Measurements from ENCODE around the gene XXYLT1. TPM values are rescaled to one million over a fixed set of nuclear protein-coding genes. Genes with fewer than 3 reads are reported as not detected.

Gene XXYLT1
- total RNA-seq, 1 experiment from 2014 or later, result 25.5 TPM

- no peak for ATAC-seq
- ChIA-PET CTCF (no interaction called here), POLR2A (ENCODE audit: unreplicated experiment) (no interaction called here)
- no peak overlapping the region for H3K9ac ChIP-seq (ENCODE audit: low read length)
- H2AFZ ChIP-seq (ENCODE audit: low read length), result no peak overlapping the region
- TF ChIP-seq CTCF (conservative IDR thresholded peaks at IDR 0.05; ENCODE audit: low read depth, low read length), result no peak
- no peak for TF ChIP-seq EZH2 (IDR thresholded peaks at IDR 0.05; ENCODE audit: low read length, unreplicated experiment)
- no peak for TF ChIP-seq EZH2phosphoT487 (IDR thresholded peaks at IDR 0.05; ENCODE audit: borderline replicate concordance, low read length)
- H3K4me3 ChIP-seq (ENCODE audit: low read length), result no peak overlapping the region
- no peaks in the 10 kb centered on the region for H4K20me1 ChIP-seq (ENCODE audit: low read length)
- intact Hi-C loops (cut with micrococcal nuclease), result no loop called here
- H3K4me1 ChIP-seq (ENCODE audit: insufficient read depth, low read length), result peaks cover 17% of the 10 kb centered on the region
- no peak overlapping the region for H3K27ac ChIP-seq (ENCODE audit: low read length)
- no peak for DNase-seq
- no peaks in the 10 kb centered on the region for H3K79me2 ChIP-seq (ENCODE audit: low read length)
- no peaks in the 10 kb centered on the region for H3K36me3 ChIP-seq (ENCODE audit: low read depth, low read length)
- H3K27me3 ChIP-seq (ENCODE audit: low read length), result no peaks in the 10 kb centered on the region
- no peaks in the 10 kb centered on the region for H3F3A ChIP-seq (ENCODE audit: low read length, unreplicated experiment)
- no peaks in the 10 kb centered on the region for H3K9me3 ChIP-seq (ENCODE audit: low read length)
- no peak overlapping the region for H3K4me2 ChIP-seq (ENCODE audit: low read length)
- BruUV-seq (replicated peaks), result no TSS peak
- H3K9me2 ChIP-seq (replicated peaks; ENCODE audit: low read length), result no peaks in the 10 kb centered on the region
Measured at GRCh38 chr3:195179776-195180489, 91.0 kb downstream of the XXYLT1 start.

GRCh38 chr3:195178124-195178910, 92.6 kb downstream of the XXYLT1 start:
- no TSS peak for BruUV-seq (replicated peaks)
- Histone ChIP-seq H2AFZ (ENCODE audit: low read length) (no peak overlapping the region), H3K4me2 (ENCODE audit: low read length) (no peak overlapping the region), H3K27me3 (ENCODE audit: low read length) (no peaks in the 10 kb centered on the region), H3K9me2 (replicated peaks; ENCODE audit: low read length) (no peaks in the 10 kb centered on the region), H3F3A (ENCODE audit: low read length, unreplicated experiment) (no peaks in the 10 kb centered on the region), H3K9me3 (ENCODE audit: low read length) (no peaks in the 10 kb centered on the region), H4K20me1 (ENCODE audit: low read length) (no peaks in the 10 kb centered on the region), H3K4me3 (ENCODE audit: low read length) (no peak overlapping the region), H3K9ac (ENCODE audit: low read length) (no peak overlapping the region), H3K27ac (ENCODE audit: low read length) (no peak overlapping the region), H3K79me2 (ENCODE audit: low read length) (no peaks in the 10 kb centered on the region), H3K4me1 (ENCODE audit: insufficient read depth, low read length) (peaks cover 17% of the 10 kb centered on the region), H3K36me3 (ENCODE audit: low read depth, low read length) (no peaks in the 10 kb centered on the region)
- ChIA-PET POLR2A (ENCODE audit: unreplicated experiment) (no interaction called here), CTCF (no interaction called here)
- ATAC-seq (no peak), DNase-seq (no peak)
- TF ChIP-seq EZH2phosphoT487 (IDR thresholded peaks at IDR 0.05; ENCODE audit: borderline replicate concordance, low read length) (no peak), CTCF (conservative IDR thresholded peaks at IDR 0.05; ENCODE audit: low read depth, low read length) (no peak), EZH2 (IDR thresholded peaks at IDR 0.05; ENCODE audit: low read length, unreplicated experiment) (no peak)
- intact Hi-C loops (cut with micrococcal nuclease), result no loop called here
